K562 treated with DMSO at 1 percent for 12 hours (cell line): ENCODE results near the gene SPOCK3. TPM values are rescaled to one million over a fixed set of nuclear protein-coding genes. Genes with fewer than 3 reads are reported as not detected.

Experiments
- total RNA-seq: library from RNA; unstranded; fragments of 300-600 nt; gene quantifications from 2 replicates; pipeline ENCODE4 v1.2.3, GENCODE V29; 2022; ENCODE audit not compliant: insufficient read depth

Gene SPOCK3
- not detected in 2 replicates for total RNA-seq

GRCh38 chr4:167234316-167234881 lies at the start of gene SPOCK3:
TSS of gene SPOCK3 (minus strand) at chr4:167234494.

